ENCODE data around the gene KATNB1. TPM values are rescaled to one million over a fixed set of nuclear protein-coding genes. Genes with fewer than 3 reads are reported as not detected.

The KATNB1 gene
- polyA plus RNA-seq, 1 of the 3 experiments (the other 2 are of a cell fraction): 43.7 TPM

- H3K4me3 ChIP-seq (ENCODE audit: low read depth in 2 of 2, low read length in 1 of 2): no peak overlapping the region
- H4K20me1 ChIP-seq (ENCODE audit: insufficient read depth): 0 out of 2 replicates have a peak, but pooled peaks cover 8% of the 10 kb centered on the region
- WGBS (ENCODE audit: low lambda C conversion rate): 87% methylated on average over 13 of the region's 17 CpGs
- ChIA-PET POLR2A (no interaction called here), CTCF (interaction anchor here (1.2 to 1.5 kb wide), 3 partner anchors 11 to 75 kb away, joined by 3 to 5 read pairs (median 4); no protein-coding TSS in a partner anchor)
- H3K4me1 ChIP-seq (ENCODE audit: control insufficient read depth in 1 of 2, insufficient read depth in 2 of 2, low read depth in 1 of 2, low read length in 1 of 2): no peaks in the 10 kb centered on the region
- H3K9me3 ChIP-seq: no peaks in the 10 kb centered on the region
- no peak overlapping the region for H2AFZ ChIP-seq (ENCODE audit: low read depth)
- no peaks in the 10 kb centered on the region for H3K27me3 ChIP-seq (ENCODE audit: insufficient read depth)
- H3K9ac ChIP-seq: no peak overlapping the region
- TF ChIP-seq CTCF (IDR thresholded peaks at IDR 0.05) (no peak), YY1 (IDR thresholded peaks at IDR 0.05; ENCODE audit: low read depth) (no peak), SMC3 (IDR thresholded peaks at IDR 0.05; ENCODE audit: low read depth, low read length) (no peak), FOSL2 (IDR thresholded peaks at IDR 0.05; ENCODE audit: borderline replicate concordance, low read depth) (no peak), FOXJ3 (CRISPR knock-in tag; IDR thresholded peaks at IDR 0.05) (no peak), RCOR1 (IDR thresholded peaks at IDR 0.05; ENCODE audit: low read length) (no peak), GABPA (IDR thresholded peaks at IDR 0.05; ENCODE audit: low read depth) (no peak)
- TF ChIP-seq, protein P1, sequence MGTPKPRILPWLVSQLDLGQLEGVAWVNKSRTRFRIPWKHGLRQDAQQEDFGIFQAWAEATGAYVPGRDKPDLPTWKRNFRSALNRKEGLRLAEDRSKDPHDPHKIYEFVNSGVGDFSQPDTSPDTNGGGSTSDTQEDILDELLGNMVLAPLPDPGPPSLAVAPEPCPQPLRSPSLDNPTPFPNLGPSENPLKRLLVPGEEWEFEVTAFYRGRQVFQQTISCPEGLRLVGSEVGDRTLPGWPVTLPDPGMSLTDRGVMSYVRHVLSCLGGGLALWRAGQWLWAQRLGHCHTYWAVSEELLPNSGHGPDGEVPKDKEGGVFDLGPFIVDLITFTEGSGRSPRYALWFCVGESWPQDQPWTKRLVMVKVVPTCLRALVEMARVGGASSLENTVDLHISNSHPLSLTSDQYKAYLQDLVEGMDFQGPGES (IDR thresholded peaks at IDR 0.05; ENCODE audit: low read depth, low read length): no peak
- no peak overlapping the region for H3K27ac ChIP-seq (ENCODE audit: low read depth in 2 of 2, low read length in 1 of 2)
- peaks cover 19 to 32% of the 10 kb centered on the region in 2 experiments for H3K36me3 ChIP-seq (replicated peaks in 1 of 2; ENCODE audit: control insufficient read depth in 1 of 2, insufficient read depth in 2 of 2, low read length in 1 of 2)
- H3K79me2 ChIP-seq (ENCODE audit: insufficient read depth): peaks cover 22% of the 10 kb centered on the region
- H3K9me2 ChIP-seq: no peaks in the 10 kb centered on the region
- H3K4me2 ChIP-seq: no peak overlapping the region
- peaks cover 3% of the 10 kb centered on the region for H3F3A ChIP-seq (replicated peaks; ENCODE audit: insufficient read depth)
- no peak for DNase-seq
Measured at GRCh38 chr16:57788252-57788841, 52.8 kb downstream of the KATNB1 start.

DNA sequence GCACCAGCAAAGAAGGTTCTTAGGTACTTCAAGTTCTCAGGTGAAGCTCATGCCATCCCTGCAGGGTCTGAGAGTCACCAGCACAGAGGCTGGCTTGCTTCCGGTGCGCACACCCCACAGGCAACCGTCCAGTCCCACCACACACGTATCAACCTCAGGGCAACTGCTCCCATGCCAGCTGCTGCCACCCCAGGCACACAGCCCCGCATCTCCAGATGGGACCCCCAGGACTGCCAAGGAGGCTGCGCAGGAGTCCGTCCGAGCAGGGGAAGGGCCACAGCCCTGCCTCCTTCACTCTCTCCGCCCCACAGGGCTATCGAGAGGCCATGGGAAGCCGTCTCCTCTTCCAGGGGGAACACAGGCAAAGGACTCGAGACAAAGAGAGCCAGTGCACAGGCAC is 53.4 kb downstream of the KATNB1 start:
- WGBS (ENCODE audit: low lambda C conversion rate): 94% methylated on average over 7 of the region's 12 CpGs
- H3K4me1 ChIP-seq (ENCODE audit: control insufficient read depth in 1 of 2, insufficient read depth in 2 of 2, low read depth in 1 of 2, low read length in 1 of 2): no peaks in the 10 kb centered on the region
- DNase-seq: no peak
- no peak overlapping the region for H3K27ac ChIP-seq (ENCODE audit: low read depth in 2 of 2, low read length in 1 of 2)
- H3K9ac ChIP-seq: no peak overlapping the region
- H3K27me3 ChIP-seq (ENCODE audit: insufficient read depth): no peaks in the 10 kb centered on the region
- H3F3A ChIP-seq (replicated peaks; ENCODE audit: insufficient read depth): peaks cover 3% of the 10 kb centered on the region
- H3K9me2 ChIP-seq: no peaks in the 10 kb centered on the region
- H3K36me3 ChIP-seq (replicated peaks in 1 of 2; ENCODE audit: control insufficient read depth in 1 of 2, insufficient read depth in 2 of 2, low read length in 1 of 2): peaks cover 25 to 30% of the 10 kb centered on the region in 2 experiments
- H3K4me3 ChIP-seq (ENCODE audit: low read depth in 2 of 2, low read length in 1 of 2): no peak overlapping the region
- CTCF ChIA-PET: interaction anchor here (1.4 kb wide), 1 partner anchor 32 kb away, joined by 5 read pairs; no protein-coding TSS in a partner anchor
- peaks cover 27% of the 10 kb centered on the region for H3K79me2 ChIP-seq (ENCODE audit: insufficient read depth)
- POLR2A ChIA-PET: no interaction called here
- H2AFZ ChIP-seq (ENCODE audit: low read depth): no peak overlapping the region
- H3K4me2 ChIP-seq: no peak overlapping the region
- H3K9me3 ChIP-seq: no peaks in the 10 kb centered on the region
- 0 out of 2 replicates have a peak, but pooled peaks cover 6% of the 10 kb centered on the region for H4K20me1 ChIP-seq (ENCODE audit: insufficient read depth)
- TF ChIP-seq NFIC (IDR thresholded peaks at IDR 0.05; ENCODE audit: borderline replicate concordance): no peak
- TF ChIP-seq EP300 (IDR thresholded peaks at IDR 0.05; ENCODE audit: borderline replicate concordance in 1 of 2, low read depth in 1 of 2, low read length in 1 of 2): no peak
- no peak for TF ChIP-seq REST (IDR thresholded peaks at IDR 0.05; ENCODE audit: low read depth, low read length)
- no peak for TF ChIP-seq GABPA (IDR thresholded peaks at IDR 0.05; ENCODE audit: low read depth)
- TF ChIP-seq TAF1 (IDR thresholded peaks at IDR 0.05; ENCODE audit: borderline replicate concordance, low read depth, low read length): no peak
- no peak for TF ChIP-seq TEAD4 (IDR thresholded peaks at IDR 0.05; ENCODE audit: borderline replicate concordance, insufficient read depth)
- no peak for TF ChIP-seq FOSL2 (IDR thresholded peaks at IDR 0.05; ENCODE audit: borderline replicate concordance, low read depth)
- no peak for TF ChIP-seq POLR2AphosphoS5 (IDR thresholded peaks at IDR 0.05; ENCODE audit: low read depth, low read length)
- no peak for TF ChIP-seq CHD2 (IDR thresholded peaks at IDR 0.05; ENCODE audit: low read length, partially characterized antibody)
- TF ChIP-seq, protein P1 (IDR thresholded peaks at IDR 0.05; ENCODE audit: low read depth, low read length): no peak
- TF ChIP-seq NRF1 (IDR thresholded peaks at IDR 0.05; ENCODE audit: low read depth, low read length): no peak
- TF ChIP-seq, protein P2, sequence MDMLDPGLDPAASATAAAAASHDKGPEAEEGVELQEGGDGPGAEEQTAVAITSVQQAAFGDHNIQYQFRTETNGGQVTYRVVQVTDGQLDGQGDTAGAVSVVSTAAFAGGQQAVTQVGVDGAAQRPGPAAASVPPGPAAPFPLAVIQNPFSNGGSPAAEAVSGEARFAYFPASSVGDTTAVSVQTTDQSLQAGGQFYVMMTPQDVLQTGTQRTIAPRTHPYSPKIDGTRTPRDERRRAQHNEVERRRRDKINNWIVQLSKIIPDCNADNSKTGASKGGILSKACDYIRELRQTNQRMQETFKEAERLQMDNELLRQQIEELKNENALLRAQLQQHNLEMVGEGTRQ (IDR thresholded peaks at IDR 0.05; ENCODE audit: borderline replicate concordance, low read depth, low read length): no peak
